ENCODE results near the gene SEMA6B. TPM values are rescaled to one million over a fixed set of nuclear protein-coding genes. Genes with fewer than 3 reads are reported as not detected.

Gene SEMA6B
- total RNA-seq, 1 donor from 2014 or later: 1.8 TPM

- peak; percentile 15 for ATAC-seq
- no peak for DNase-seq (ENCODE audit: low spot score)
These were observed 48.0 kb downstream of the SEMA6B start for GRCh38 chr19:4511300-4512054.

DNA sequence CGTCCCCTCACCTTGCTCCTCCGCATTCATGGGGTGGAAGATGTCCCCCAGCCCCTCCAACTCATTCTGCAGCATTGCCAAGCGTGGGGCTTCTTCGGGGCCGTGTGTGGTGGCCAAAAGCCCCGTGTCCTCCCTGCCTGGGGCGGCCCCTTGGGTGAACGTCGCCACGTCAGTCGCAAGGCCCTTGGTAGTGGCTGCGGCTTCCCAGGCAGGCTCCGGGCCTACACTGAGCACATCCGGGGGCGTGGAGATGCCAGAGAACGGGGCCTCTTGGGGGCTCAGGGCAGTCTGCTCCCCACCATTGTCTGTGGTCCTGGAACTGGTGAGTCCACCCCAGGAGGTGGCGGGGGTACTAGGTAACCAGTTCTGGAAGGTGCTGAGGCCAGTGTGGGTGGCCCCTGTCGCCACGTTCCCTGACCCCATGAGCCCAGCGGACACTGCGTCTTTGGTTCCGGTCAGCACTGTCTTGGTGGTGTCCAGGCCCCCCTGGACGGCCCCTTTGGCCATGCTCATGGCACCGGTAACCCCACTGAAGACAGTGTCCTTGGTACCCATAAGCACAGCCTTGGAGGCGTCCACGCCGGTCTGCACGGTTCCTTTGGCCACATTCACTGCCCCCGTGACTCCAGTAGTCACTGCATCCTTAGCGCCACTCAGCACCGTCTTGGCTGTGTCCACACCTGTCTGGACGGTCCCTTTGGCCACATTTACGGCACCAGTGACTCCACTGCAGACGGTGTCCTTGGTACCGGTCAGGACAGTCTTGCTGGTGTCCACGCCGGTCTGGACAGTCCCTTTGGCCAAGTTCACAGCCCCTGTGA lies 48.8 kb downstream of the SEMA6B start:
- ATAC-seq (peak; percentile 12), DNase-seq (ENCODE audit: low spot score) (no peak)

GRCh38 chr19:4508698-4509097 lies 50.8 kb downstream of the SEMA6B start:
- no peak for DNase-seq (ENCODE audit: low spot score)
- ATAC-seq: no peak

DNA sequence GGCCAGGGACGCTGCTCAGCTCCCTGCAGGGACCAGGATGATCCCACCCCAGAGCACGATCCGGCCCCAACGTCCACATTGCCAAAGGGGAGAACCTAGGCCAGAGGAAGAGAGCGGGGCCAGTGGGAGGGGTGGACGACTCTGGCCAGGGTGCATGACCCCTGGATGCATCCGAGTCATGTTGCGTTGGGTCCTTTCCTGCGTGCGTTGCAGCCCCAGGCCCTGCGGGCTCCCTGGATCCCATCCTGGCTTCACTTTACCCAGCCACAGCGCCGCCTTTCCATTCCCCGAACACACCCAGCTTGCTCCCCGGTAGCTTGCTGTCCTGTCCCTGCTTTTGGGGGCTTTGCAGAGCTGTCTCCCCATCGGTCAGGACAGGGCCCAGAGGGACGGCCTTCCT lies 51.7 kb downstream of the SEMA6B start:
- no peak for ATAC-seq
- no peak for DNase-seq (ENCODE audit: low spot score)

DNA sequence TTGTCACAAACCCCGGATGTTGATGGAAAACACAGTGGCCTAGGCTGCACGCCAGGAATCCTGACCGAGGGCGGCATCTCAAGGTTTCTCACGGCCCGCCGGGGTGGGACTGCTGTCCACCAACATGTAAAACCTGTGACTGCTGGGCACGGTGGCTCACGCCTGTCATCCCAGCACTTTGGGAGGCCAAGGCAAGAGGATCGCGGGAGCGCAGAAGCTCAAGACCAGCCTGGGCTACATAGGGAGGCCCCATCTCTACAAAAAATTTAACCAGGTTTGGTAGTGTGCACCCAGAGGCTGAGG lies 52.4 kb downstream of the SEMA6B start:
- no peak for DNase-seq (ENCODE audit: low spot score)
- no peak for ATAC-seq

DNA sequence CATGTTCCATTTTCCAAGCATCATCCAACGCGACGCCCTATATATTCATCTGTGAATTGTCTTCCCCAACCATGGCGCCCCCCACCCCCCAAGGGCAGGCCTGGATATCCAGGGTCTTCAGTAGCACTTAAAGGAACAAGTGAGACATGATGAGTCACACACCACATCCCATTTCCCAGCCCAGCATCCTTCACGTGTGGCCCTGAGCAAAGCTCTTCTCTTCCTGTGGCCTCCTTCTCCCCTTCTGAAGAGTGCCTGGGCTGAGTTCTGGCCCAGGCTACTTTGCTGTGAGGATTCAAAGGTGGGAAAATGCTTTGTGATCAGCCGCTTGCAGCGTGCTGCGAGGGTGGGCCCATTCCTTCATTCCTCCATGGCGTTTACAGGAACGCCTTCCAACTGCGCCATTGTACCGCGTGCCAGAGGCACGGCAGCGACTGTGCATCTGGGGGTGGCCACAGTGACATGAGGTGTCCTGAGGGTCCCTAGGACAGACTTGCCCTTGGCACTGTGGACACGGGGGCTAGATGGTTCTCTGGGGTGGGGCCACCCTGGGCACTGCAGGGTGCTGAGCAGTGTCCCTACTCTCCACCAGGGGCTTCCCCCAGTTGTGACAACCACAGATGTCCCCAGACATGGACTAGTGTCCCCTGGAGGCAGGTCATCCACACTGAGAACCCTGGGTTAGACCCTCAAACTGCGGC lies 52.9 kb downstream of the SEMA6B start:
- DNase-seq (ENCODE audit: low spot score): no peak

DNA sequence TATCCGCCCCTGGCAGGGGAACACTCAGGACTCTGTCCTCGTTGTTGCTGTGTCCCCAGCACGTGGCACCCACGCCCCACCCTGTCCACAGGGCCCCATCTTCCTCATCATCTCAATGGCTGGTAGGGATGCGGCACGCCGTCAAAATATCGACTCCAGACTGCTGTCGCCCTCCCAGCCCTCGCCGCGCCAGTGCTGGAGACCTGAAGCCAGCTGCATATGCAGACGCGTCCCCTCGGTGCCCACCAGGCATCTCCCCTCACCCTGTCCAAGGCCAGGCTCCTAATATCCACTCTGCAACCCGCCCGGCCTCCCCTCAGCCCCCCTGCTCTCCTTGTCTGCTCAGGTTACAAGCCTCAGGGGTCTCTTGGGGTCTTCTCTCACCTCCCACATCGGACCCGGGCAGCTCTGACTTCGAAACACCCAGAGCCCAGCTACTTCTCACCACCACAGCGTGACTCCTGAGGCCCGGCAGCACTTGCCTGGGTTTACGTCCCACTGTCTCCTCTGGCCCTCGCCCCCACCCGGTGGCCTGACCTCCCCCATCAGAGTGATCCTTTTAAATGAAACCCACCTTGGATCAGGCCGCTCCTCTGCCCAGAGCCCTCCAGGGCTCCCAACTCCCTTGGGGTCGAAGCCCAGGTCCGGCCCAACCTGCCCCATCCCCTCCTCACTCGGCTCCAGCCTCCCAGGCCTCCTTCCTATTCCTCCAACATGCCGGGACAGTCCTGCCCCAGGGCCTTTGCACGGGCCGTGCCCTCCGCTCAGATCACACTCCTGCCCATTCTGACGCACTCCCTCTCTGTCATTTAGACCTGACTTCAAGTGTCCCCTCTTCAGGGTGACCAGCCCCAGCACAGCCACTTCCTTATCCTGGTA lies 53.7 kb downstream of the SEMA6B start:
- no peak for ATAC-seq

More for the DNA sequence above, 52.9 kb downstream of the SEMA6B start:
- no peak for ATAC-seq

GRCh38 chr19:4504891-4505569 lies 54.5 kb downstream of the SEMA6B start:
- no peak for DNase-seq (ENCODE audit: low spot score)

More for the DNA sequence above, 53.7 kb downstream of the SEMA6B start:
- DNase-seq (ENCODE audit: low spot score): no peak

DNA sequence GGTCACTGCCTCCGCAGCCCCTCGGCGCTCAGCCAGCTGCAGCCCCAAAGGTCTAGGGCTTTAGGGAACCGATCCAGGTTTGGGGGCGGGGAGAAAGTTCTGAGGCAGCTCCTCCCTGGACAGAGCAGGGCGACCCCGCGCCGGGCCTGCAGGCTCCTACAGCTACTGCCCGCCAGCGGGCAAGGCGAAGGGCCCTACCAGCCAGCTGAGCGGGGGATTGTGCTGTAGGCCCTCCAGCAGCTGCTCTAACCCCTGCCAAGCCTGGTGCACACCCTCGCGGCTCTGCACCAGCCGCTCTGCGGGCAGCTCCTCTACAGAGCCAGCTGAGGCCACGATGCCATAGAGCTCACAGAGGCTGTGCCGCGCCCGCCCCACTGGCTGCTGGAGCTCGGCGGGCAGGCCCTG lies 55.2 kb downstream of the SEMA6B start:
- DNase-seq (ENCODE audit: low spot score) (no peak), ATAC-seq (peak; percentile 1)

More at GRCh38 chr19:4504891-4505569, 54.5 kb downstream of the SEMA6B start:
- peak; percentile 2 for ATAC-seq

GRCh38 chr19:4503825-4504170 lies 55.7 kb downstream of the SEMA6B start:
- DNase-seq (ENCODE audit: low spot score): no peak
- ATAC-seq: no peak

DNA sequence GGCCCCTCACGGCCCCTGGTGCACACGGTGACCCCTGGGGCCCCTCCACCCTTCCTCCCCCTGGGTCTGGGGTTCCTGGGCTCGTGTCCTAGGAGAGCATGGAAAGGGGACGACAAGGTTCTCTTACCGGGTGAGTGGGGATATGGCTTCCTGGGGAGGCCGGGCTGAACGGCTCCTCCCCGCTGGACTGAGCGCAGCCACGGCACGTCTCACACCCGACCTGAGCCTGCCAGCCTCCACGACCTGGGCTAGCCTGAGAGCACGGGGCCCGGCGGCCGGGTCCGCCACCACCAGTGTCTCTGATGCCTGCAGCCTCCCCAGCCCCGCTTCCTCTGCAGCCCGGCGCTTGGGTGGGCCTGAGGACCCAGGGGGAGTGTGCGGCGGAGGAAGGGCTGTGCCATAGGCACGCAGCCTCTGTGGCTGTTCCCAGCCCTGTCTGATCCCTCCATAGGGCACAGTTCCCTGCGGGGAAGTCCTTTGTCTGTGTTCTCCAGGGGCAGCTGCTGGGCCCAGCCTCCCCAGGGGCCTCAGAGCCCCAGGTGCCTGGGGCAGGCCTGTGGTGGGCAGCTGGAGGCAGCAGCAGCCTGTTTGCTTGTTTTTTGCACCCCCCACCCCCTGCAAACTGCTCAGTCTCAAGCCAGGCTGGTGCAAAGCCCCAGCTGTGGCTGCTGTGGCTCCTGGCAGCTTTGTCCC lies 56.2 kb downstream of the SEMA6B start:
- no peak for ATAC-seq
- DNase-seq (ENCODE audit: low spot score): no peak

DNA sequence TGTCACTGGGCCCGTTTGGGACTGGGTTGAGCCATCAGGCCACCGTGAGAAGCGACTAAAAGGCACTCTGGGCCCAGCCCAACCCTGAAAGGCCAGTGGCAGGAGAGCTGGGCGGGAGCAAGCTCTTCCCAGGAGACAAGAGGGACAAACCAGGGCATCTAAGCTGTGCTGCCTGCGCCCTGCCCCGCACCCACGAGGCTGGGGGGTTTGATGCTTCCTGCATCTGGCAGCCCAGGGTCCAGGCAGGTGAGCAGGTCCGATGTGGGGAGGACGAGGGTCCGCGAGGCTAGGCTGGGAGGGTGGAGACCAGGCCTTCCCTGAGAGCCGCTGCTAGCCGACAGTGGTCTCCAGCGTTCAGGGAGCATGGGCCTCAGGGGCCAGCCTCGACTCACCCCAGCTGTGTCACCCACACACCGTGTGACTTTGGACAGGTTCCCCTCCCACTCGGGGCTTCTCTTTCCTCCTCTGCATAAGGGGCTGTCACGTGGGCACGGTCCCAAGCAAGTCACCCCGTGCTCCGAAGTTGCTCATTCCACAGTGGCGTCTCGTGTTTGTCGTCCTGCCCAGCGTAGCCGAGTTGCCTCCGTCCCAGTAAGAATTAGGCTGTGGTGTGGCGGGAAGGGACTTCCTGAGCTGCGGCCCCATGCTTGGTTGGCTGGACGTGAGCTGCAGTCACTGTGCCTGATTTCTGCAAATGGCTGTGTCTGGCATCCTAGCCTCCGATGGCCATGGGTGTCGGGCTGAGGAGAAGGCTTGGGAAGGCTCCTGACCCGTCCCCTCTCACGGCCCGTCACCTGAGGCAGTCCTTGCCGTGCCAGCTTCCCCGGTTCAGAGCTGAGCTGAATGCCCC lies 57.0 kb downstream of the SEMA6B start:
- no peak for DNase-seq (ENCODE audit: low spot score)
- no peak for ATAC-seq

DNA sequence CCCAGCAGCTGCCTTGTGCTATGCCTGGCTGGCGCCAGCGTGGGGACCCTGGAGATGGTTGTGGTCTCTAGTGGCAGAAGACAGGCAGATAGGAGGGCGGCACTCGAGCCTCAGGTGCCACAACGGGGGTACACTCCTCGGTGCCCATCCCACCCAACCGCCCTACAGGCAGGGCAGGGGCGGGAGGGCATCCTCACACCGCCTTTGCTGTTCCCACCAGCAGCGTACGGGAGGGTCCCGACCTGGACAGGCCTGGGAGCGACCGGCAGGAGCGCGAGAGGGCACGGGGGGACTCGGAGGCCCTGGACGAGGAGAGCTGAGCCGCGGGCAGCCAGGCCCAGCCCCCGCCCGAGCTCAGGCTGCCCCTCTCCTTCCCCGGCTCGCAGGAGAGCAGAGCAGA lies 57.8 kb downstream of the SEMA6B start:
- DNase-seq (ENCODE audit: low spot score) (no peak), ATAC-seq (no peak)

GRCh38 chr19:4500841-4501591 lies 58.5 kb downstream of the SEMA6B start:
- ATAC-seq (no peak), DNase-seq (ENCODE audit: low spot score) (no peak)

DNA sequence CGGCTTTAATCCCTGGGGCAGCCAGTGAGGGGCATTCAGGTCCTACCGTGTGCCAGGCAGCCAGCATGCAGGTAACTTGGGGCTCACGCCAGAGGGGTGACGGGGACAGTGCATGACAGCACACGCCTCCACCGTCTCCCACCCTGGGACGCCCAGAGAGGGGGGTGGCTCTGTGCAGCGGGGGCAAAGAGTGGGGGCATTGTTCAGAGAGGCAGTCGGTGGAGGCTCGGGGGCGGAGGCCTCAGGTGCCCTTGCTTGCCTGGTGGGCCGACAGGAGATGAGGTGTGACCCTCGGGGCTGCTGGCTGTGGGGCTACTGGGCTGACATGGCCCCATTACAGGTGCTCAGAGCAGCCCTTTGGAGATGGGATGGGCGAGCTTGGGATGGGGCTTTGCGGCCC lies 59.6 kb downstream of the SEMA6B start:
- DNase-seq (ENCODE audit: low spot score) (no peak), ATAC-seq (no peak)

GRCh38 chr19:4499318-4499717 lies 60.2 kb downstream of the SEMA6B start:
- ATAC-seq (no peak), DNase-seq (ENCODE audit: low spot score) (no peak)

DNA sequence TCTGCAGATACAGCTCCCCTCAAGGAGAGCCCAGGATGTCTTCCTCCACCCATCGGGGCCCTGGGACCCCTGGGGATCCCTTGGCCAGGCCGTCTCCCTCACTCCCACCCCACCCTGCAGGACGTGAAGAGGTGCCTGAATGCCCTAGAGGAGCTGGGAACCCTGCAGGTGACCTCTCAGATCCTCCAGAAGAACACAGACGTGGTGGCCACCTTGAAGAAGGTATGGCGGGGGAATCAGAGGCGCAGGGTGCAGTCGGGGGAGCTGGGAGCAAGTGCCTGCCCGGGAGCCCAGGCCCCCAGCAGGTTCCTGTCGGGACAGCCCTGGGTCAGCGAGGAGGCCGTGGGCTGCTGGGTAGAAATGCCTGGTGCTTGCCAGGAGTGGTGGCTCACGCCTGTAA lies 60.8 kb downstream of the SEMA6B start:
- ATAC-seq: no peak
- no peak for DNase-seq (ENCODE audit: low spot score)

- ATAC-seq: no peak
- DNase-seq (ENCODE audit: low spot score): no peak
These were observed 61.6 kb downstream of the SEMA6B start for GRCh38 chr19:4497770-4498389.

Data from left lobe of liver (tissue), 2 donors.